Measurements from ENCODE around the gene ARPC2. TPM values are rescaled to one million over a fixed set of nuclear protein-coding genes. Genes with fewer than 3 reads are reported as not detected.
A peak's percentile ranks its signal among the peaks of the same experiment; 100 is the strongest.

ARPC2 gene
- total and polyA plus RNA-seq, 7 donors, result 150 to 274 (median 198) TPM

GRCh38 chr2:218295029-218295428 is 78.0 kb downstream of the ARPC2 start:
- DNase-seq, result no peak
- H3K9me3 ChIP-seq, result no peaks in the 10 kb centered on the region
- ATAC-seq, result no peak
- intact Hi-C loops (cut with DNase I), result loop anchor here (10.0 kb wide), 3 partner anchors 170 to 370 kb away; partner anchors contain the start of genes CNOT9 (in 1 of the 2) and USP37 (in 1 of the 2)
- no peak overlapping the region for H3K27ac ChIP-seq
- no peaks in the 10 kb centered on the region for H3K27me3 ChIP-seq (ENCODE audit: insufficient read depth in 3 of 3, low read length in 2 of 3)
- no peak for TF ChIP-seq CTCF (IDR thresholded peaks at IDR 0.05)
- 81 to 87% (median 85%) methylated on average over 7 of the region's 7 CpGs for WGBS, 3 donors
- peaks cover 15% of the 10 kb centered on the region for H3K4me1 ChIP-seq
- H3K4me3 ChIP-seq, result no peak overlapping the region
- no peaks in the 10 kb centered on the region for H3K36me3 ChIP-seq (ENCODE audit: insufficient read depth in 1 of 2, low read depth in 1 of 2)

- WGBS, 3 donors, result 75 to 91% (median 89%) methylated on average over 1 of the region's 1 CpG
- no peak for ATAC-seq
- intact Hi-C loops (cut with DNase I), result loop anchor here (10.0 kb wide), 3 partner anchors 169 to 369 kb away; partner anchors contain the start of genes CNOT9 (in 1 of the 2) and USP37 (in 1 of the 2)
- H3K27me3 ChIP-seq (ENCODE audit: insufficient read depth in 3 of 3, low read length in 2 of 3), result no peaks in the 10 kb centered on the region
- H3K9me3 ChIP-seq, result no peaks in the 10 kb centered on the region
- no peak for TF ChIP-seq CTCF (IDR thresholded peaks at IDR 0.05)
- no peak for DNase-seq
- H3K4me1 ChIP-seq, result peaks cover 3% of the 10 kb centered on the region
- no peaks in the 10 kb centered on the region for H3K36me3 ChIP-seq (ENCODE audit: insufficient read depth in 1 of 2, low read depth in 1 of 2)
- H3K4me3 ChIP-seq, result no peak overlapping the region
- H3K27ac ChIP-seq, result no peak overlapping the region
Measured at GRCh38 chr2:218296200-218296599, 79.2 kb downstream of the ARPC2 start.

DNA sequence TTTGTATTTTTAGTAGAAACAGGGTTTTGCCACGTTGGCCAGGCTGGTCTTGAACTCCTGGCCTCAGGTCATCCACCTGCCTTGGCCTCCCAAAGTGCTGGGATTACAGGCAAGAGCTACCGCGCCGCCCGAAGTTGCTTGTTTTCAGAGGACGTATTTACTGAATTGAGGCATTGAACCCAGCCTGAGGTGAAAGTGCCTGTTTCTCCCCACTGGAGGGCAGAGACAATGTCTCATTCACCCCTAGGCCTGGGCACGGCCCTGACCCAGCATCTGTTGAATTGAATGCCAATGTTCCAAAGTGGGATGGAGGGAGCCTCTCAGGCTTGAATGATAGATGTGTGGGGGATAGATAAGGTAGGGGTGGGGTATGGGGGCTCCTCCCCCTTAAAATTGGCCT is 79.9 kb downstream of the ARPC2 start:
- DNase-seq (no peak), ATAC-seq (no peak)
- TF ChIP-seq CTCF (IDR thresholded peaks at IDR 0.05), result no peak
- 84 to 92% (median 85%) methylated on average over 7 of the region's 7 CpGs for WGBS, 3 donors
- intact Hi-C loops (cut with DNase I), result loop anchor here (10.0 kb wide), 3 partner anchors 168 to 368 kb away; partner anchors contain the start of genes CNOT9 (in 1 of the 2) and USP37 (in 1 of the 2)
- Histone ChIP-seq H3K27ac (no peak overlapping the region), H3K27me3 (ENCODE audit: insufficient read depth in 3 of 3, low read length in 2 of 3) (no peaks in the 10 kb centered on the region), H3K9me3 (no peaks in the 10 kb centered on the region), H3K4me3 (no peak overlapping the region), H3K4me1 (no peaks in the 10 kb centered on the region), H3K36me3 (ENCODE audit: insufficient read depth in 1 of 2, low read depth in 1 of 2) (no peaks in the 10 kb centered on the region)

- Histone ChIP-seq H3K36me3 (ENCODE audit: insufficient read depth in 1 of 2, low read depth in 1 of 2) (no peaks in the 10 kb centered on the region), H3K27ac (peak overlapping the region; percentile 19), H3K27me3 (ENCODE audit: insufficient read depth in 3 of 3, low read length in 2 of 3) (no peaks in the 10 kb centered on the region), H3K9me3 (no peaks in the 10 kb centered on the region), H3K4me1 (no peaks in the 10 kb centered on the region), H3K4me3 (no peak overlapping the region)
- DNase-seq (no peak), ATAC-seq (no peak)
- TF ChIP-seq CTCF (IDR thresholded peaks at IDR 0.05), result no peak
- WGBS, 3 donors, result 69 to 83% (median 73%) methylated on average over 6 of the region's 6 CpGs
- intact Hi-C loops (cut with DNase I), result loop anchor here (10.0 kb wide), 3 partner anchors 166 to 366 kb away; partner anchors contain the start of genes CNOT9 (in 1 of the 2) and USP37 (in 1 of the 2)
Measured at GRCh38 chr2:218298314-218298875, 81.4 kb downstream of the ARPC2 start.

Data from psoas muscle (tissue), 8 donors.